ENCODE data around the gene BCL2L12. TPM values are rescaled to one million over a fixed set of nuclear protein-coding genes. Genes with fewer than 3 reads are reported as not detected.

The BCL2L12 gene
- total RNA-seq, 1 experiment from 2014 or later, result 145 TPM

DNA sequence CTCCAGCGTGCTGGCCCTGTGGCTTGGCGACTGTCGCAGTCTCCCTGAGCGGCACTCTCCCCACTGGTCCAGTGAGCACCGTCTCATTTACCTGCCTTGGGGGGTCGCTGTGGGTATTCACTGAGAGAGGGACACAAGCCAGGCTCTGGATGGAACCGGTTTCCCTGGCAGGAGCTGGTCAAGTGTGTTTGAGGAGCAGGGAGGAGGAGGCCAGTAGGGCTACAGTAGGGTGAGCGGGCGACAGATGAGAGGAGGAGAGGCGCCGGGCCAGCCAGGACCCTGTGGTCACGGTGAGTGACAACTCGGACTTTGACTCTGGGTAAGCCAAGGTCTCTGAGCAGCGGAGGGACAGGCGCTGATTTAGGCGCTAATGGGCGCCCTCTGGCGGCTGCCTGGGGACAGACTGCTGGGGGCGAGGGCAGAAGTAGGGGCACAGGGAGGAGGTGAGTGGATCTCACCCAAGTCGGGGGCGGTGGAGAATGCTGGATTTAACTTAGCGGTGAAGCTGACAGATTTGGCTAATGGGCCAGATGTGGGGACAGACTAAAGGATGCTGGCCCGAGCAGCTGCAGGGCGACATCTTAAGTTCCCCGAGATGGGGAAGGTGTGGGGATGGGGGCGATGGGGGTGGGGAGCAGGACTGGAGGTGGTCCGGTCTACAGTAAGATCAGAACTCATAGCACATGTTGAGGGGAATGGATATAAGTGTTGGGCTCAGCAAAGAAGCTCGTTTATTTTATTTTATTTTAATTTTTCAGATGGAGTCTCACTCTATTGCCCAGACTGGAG is 6.6 kb downstream of the BCL2L12 start:
- H3K4ac ChIP-seq (ENCODE audit: low read depth, low read length), result no peak overlapping the region
- H2AK5ac ChIP-seq (ENCODE audit: insufficient read length, low read length), result no peak overlapping the region
- H2AFZ ChIP-seq (ENCODE audit: low read length), result no peak overlapping the region
- TF ChIP-seq, protein P1, sequence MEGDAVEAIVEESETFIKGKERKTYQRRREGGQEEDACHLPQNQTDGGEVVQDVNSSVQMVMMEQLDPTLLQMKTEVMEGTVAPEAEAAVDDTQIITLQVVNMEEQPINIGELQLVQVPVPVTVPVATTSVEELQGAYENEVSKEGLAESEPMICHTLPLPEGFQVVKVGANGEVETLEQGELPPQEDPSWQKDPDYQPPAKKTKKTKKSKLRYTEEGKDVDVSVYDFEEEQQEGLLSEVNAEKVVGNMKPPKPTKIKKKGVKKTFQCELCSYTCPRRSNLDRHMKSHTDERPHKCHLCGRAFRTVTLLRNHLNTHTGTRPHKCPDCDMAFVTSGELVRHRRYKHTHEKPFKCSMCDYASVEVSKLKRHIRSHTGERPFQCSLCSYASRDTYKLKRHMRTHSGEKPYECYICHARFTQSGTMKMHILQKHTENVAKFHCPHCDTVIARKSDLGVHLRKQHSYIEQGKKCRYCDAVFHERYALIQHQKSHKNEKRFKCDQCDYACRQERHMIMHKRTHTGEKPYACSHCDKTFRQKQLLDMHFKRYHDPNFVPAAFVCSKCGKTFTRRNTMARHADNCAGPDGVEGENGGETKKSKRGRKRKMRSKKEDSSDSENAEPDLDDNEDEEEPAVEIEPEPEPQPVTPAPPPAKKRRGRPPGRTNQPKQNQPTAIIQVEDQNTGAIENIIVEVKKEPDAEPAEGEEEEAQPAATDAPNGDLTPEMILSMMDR (conservative IDR thresholded peaks at IDR 0.05), result peak; percentile 96; the same call in 2 of the 3 replicates
- H3K27ac ChIP-seq (ENCODE audit: insufficient read length, low read depth, low read length), result no peak overlapping the region
- peak overlapping the region; percentile 87 to 97 (median 96) for H3K27ac Mint-ChIP-seq
- no peaks in the 10 kb centered on the region for H3K9me3 ChIP-seq (ENCODE audit: control insufficient read depth, low read depth, low read length)
- H3K4me1 Mint-ChIP-seq, result peaks cover 10 to 19% of the 10 kb centered on the region in 2 experiments
- peak; percentile 94 for DNase-seq
- no peaks in the 10 kb centered on the region for H4K20me1 ChIP-seq (ENCODE audit: control insufficient read depth, insufficient read depth, insufficient read length)
- no peak overlapping the region for H3K56ac ChIP-seq (ENCODE audit: insufficient read length, low read depth, low read length)
- H3K79me2 ChIP-seq (ENCODE audit: insufficient read depth, low read length), result no peaks in the 10 kb centered on the region
- peaks cover 2% of the 10 kb centered on the region; the same call in 1 of the 2 replicates for H3K4me1 ChIP-seq (ENCODE audit: insufficient read depth, low read length)
- peaks cover 4% of the 10 kb centered on the region for H3K23me2 ChIP-seq (ENCODE audit: insufficient read length, low read depth, low read length, poor library complexity, severe bottlenecking)
- H3K4me3 Mint-ChIP-seq, result peak overlapping the region; percentile 39 to 77
- H3K18ac ChIP-seq (ENCODE audit: insufficient read length, low read depth, low read length), result no peak overlapping the region
- WGBS (ENCODE audit: extremely low coverage, insufficient read length, low lambda C conversion rate), result no CpG with 5 or more reads among the region's 28 CpGs
- peaks cover 2% of the 10 kb centered on the region; the same call in 1 of the 2 replicates for H3K27me3 Mint-ChIP-seq (ENCODE audit: low read depth)
- peaks cover 23 to 43% (median 35%) of the 10 kb centered on the region in 3 experiments; a peak in 6 of 7 replicates for H3K36me3 Mint-ChIP-seq (ENCODE audit: insufficient read depth in 1 of 3, low read depth in 3 of 3)
- no peak overlapping the region for H4K91ac ChIP-seq (ENCODE audit: insufficient read length, low read depth, low read length)
- peak overlapping the region; percentile 1 for H3K4me2 ChIP-seq (ENCODE audit: insufficient read depth, insufficient read length, low read length)
- no peak overlapping the region for H2BK20ac ChIP-seq (ENCODE audit: low read depth, low read length, poor library complexity, severe bottlenecking)
- no peak overlapping the region for H4K5ac ChIP-seq (ENCODE audit: insufficient read length, low read depth, low read length)
- no peaks in the 10 kb centered on the region for H3K27me3 ChIP-seq (ENCODE audit: insufficient read depth, low read length)
- no peak overlapping the region for H3K14ac ChIP-seq (ENCODE audit: insufficient read depth, low read length)
- no peak overlapping the region for H2BK15ac ChIP-seq (ENCODE audit: low read depth, low read length)
- no peak overlapping the region for H3T11ph ChIP-seq (ENCODE audit: low read length)
- H3K23ac ChIP-seq (ENCODE audit: insufficient read length, low read depth, low read length), result no peak overlapping the region
- no peaks in the 10 kb centered on the region; a peak in 1 of 5 replicates for H3K9me3 Mint-ChIP-seq
- H2BK12ac ChIP-seq (ENCODE audit: insufficient read length, low read depth, low read length), result no peak overlapping the region
- no peak overlapping the region for H4K8ac ChIP-seq (replicated peaks; ENCODE audit: insufficient read length, low read depth, low read length)
- H2BK5ac ChIP-seq (ENCODE audit: insufficient read length, low read length), result no peak overlapping the region
- no peak overlapping the region for H2BK120ac ChIP-seq (ENCODE audit: low read depth, low read length, poor library complexity, severe bottlenecking)
- H3K9ac ChIP-seq (ENCODE audit: extremely low read depth, insufficient read length, low read length), result no peak overlapping the region
- peaks cover under 1% of the 10 kb centered on the region for H3K79me1 ChIP-seq (ENCODE audit: insufficient read depth, low read depth, low read length, poor library complexity, severe bottlenecking)
